DOHH2 (cell line): Measurements from ENCODE around the gene MED25.

Experiments
- H3F3A ChIP-seq: fragments of 200-600 bp; sonication (generic), shearing (Covaris generic); 2 replicates; pipeline ENCODE4 v1.6.0; 2016; ENCODE audit warnings: antibody characterized with exemption, mild to moderate bottlenecking; ENCODE audit not compliant: control insufficient read depth, insufficient read depth
- H3K27ac ChIP-seq: fragments of 200-600 bp; sonication (generic); 2 replicates; pipeline ENCODE4 v1.5.1; 2014; ENCODE audit warnings: low read depth, mild to moderate bottlenecking, low read length, moderate library complexity
- H3K27me3 ChIP-seq: fragments of 200-600 bp; sonication (generic); 2 replicates; pipeline ENCODE4 v1.6.1; 2014; ENCODE audit warnings: mild to moderate bottlenecking, low read length, mixed read lengths; ENCODE audit not compliant: control insufficient read depth
- H3K36me3 ChIP-seq: fragments of 200-600 bp; sonication (generic); 2 replicates; pipeline ENCODE4 v1.6.1; 2014; ENCODE audit warnings: mild to moderate bottlenecking, low read length, moderate library complexity, mixed read lengths; ENCODE audit not compliant: control insufficient read depth
- H3K4me1 ChIP-seq: fragments of 200-600 bp; sonication (generic); 2 replicates; pipeline ENCODE4 v1.6.1; 2014; ENCODE audit warnings: mild to moderate bottlenecking, low read length, mixed read lengths; ENCODE audit not compliant: control insufficient read depth
- H3K4me2 ChIP-seq: fragments of 200-600 bp; sonication (generic); 2 replicates; pipeline ENCODE4 v1.6.0; 2014; ENCODE audit warnings: mild to moderate bottlenecking, low read length, moderate library complexity
- H3K4me3 ChIP-seq: fragments of 200-600 bp; sonication (generic); 2 replicates; pipeline ENCODE4 v1.5.1; 2014; ENCODE audit warnings: mild to moderate bottlenecking, low read length, mixed read lengths
- H3K79me2 ChIP-seq: fragments of 200-600 bp; sonication (generic); 2 replicates; pipeline ENCODE4 v1.6.1; 2014; ENCODE audit warnings: mild to moderate bottlenecking, low read length, mixed read lengths; ENCODE audit not compliant: control insufficient read depth
- H3K9me2 ChIP-seq: fragments of 200-600 bp; sonication (generic); replicated peaks from 2 replicates; pipeline ENCODE4 v1.6.1; 2014; ENCODE audit warnings: mild to moderate bottlenecking, low read length, mixed read lengths; ENCODE audit not compliant: control insufficient read depth
- H3K9me3 ChIP-seq: fragments of 200-600 bp; sonication (generic); 2 replicates; pipeline ENCODE4 v1.6.1; 2014; ENCODE audit warnings: antibody characterized with exemption, low read length, mixed read lengths; ENCODE audit not compliant: control insufficient read depth, insufficient read depth
- H4K20me1 ChIP-seq: fragments of 200-600 bp; sonication (generic); 2 replicates; pipeline ENCODE4 v1.6.0; 2014; ENCODE audit warnings: low read depth, mild to moderate bottlenecking, antibody characterized with exemption, low read length, moderate library complexity; ENCODE audit not compliant: control insufficient read depth, insufficient read depth
- CTCF ChIP-seq: fragments of 200-600 bp; sonication (generic); IDR thresholded peaks from one replicate; pipeline ENCODE4 v1.5.1; 2014; ENCODE audit warnings: antibody characterized with exemption, mild to moderate bottlenecking, low read depth, low read length; ENCODE audit not compliant: poor library complexity, severe bottlenecking
- EZH2phosphoT487 ChIP-seq: fragments of 200-600 bp; sonication (generic); IDR thresholded peaks from 2 replicates; pipeline ENCODE4 v1.6.1; 2017; ENCODE audit warnings: borderline replicate concordance, mild to moderate bottlenecking, antibody characterized with exemption, low read length, moderate library complexity, mixed read lengths

Gene MED25

GRCh38 chr19:49876422-49877019 is 58.4 kb downstream of the MED25 start:
- H4K20me1 ChIP-seq = no peaks in the 10 kb centered on the region
- H3F3A ChIP-seq = no peaks in the 10 kb centered on the region
- peak overlapping the region; percentile 79 for H3K27ac ChIP-seq
- peak overlapping the region; percentile 96 for H3K4me2 ChIP-seq
- H3K36me3 ChIP-seq = peaks cover 9% of the 10 kb centered on the region
- H3K27me3 ChIP-seq = no peaks in the 10 kb centered on the region
- TF ChIP-seq CTCF = no peak
- no peaks in the 10 kb centered on the region for H3K9me3 ChIP-seq
- H3K4me1 ChIP-seq = peaks cover 22% of the 10 kb centered on the region
- peak overlapping the region; percentile 90 for H3K4me3 ChIP-seq
- H3K79me2 ChIP-seq = peaks cover 23% of the 10 kb centered on the region
- no peaks in the 10 kb centered on the region for H3K9me2 ChIP-seq

GRCh38 chr19:49877020-49877878 is 59.2 kb downstream of the MED25 start, which contains the start of the genes AKT1S1 and TBC1D17:
AKT1S1 (minus strand) TSS chr19:49877355; CDS start chr19:49873295, 4,060 bp downstream.
TBC1D17 (plus strand) TSS chr19:49877702; CDS start chr19:49877724, 22 bp downstream.
- H3K9me2 ChIP-seq = no peaks in the 10 kb centered on the region
- H3K9me3 ChIP-seq = no peaks in the 10 kb centered on the region
- no peaks in the 10 kb centered on the region for H3K27me3 ChIP-seq
- no peaks in the 10 kb centered on the region for H3F3A ChIP-seq
- peak within 1 kb of the TSS; percentile 96 for H3K4me2 ChIP-seq
- TF ChIP-seq EZH2phosphoT487 (no peak), CTCF (no peak)
- H4K20me1 ChIP-seq = no peaks in the 10 kb centered on the region
- peaks cover 10% of the 10 kb centered on the region for H3K36me3 ChIP-seq
- H3K27ac ChIP-seq = peak within 1 kb of the TSS; percentile 79
- H3K4me1 ChIP-seq = peaks cover 22% of the 10 kb centered on the region
- peak within 1 kb of the TSS; percentile 90 for H3K4me3 ChIP-seq
- peaks cover 23% of the 10 kb centered on the region for H3K79me2 ChIP-seq

DNA sequence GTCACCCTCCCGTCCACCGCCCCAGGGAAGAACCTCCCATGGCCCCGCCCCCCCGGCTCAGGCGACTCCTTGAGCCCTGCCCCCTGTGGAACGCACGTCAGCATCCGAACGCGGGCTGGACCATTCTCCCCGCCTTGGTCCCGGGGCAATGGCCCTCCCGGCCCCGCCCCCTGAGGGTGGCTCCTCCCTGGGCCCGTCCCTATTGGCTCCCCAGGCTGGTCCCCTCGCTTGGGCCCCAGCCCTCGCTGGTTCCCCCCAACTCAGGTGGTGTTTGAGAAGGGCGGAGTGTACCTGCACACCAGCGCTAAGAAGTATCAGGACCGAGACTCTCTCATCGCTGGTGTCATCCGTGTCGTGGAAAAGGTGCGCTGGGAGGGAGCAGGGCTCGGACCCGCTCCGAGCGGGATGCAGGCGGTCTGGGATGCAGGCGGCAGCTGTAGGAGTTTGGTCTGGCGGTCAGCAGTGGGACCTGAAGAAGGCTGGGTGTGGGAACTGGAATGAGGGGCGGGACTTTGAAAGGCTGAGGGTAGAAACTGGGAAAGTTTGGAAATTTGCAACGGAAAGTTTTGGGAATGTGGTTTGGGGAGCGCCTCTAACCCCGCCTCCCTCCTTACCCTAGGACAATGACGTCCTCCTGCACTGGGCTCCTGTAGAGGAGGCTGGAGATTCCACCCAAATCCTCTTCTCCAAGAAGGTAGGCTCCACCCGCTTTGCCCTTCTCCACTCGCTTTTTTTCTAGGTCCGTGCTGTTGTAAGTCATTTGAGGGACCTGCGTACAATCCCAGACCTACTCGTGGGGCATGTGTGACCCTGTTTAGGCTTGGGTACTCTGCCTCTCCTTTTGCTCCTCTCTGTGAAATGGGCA is 60.0 kb downstream of the MED25 start:
- Histone ChIP-seq H3K9me3 (peaks cover 3% of the 10 kb centered on the region; the same call in 1 of the 2 replicates), H3K36me3 (peaks cover 18% of the 10 kb centered on the region), H4K20me1 (no peaks in the 10 kb centered on the region), H3K27ac (peak overlapping the region; percentile 77), H3K4me2 (peak overlapping the region; percentile 71), H3F3A (no peaks in the 10 kb centered on the region), H3K27me3 (no peaks in the 10 kb centered on the region), H3K4me1 (peaks cover 22% of the 10 kb centered on the region), H3K79me2 (peaks cover 23% of the 10 kb centered on the region), H3K4me3 (peak overlapping the region; percentile 90), H3K9me2 (no peaks in the 10 kb centered on the region)
- TF ChIP-seq EZH2phosphoT487 (no peak), CTCF (no peak)
